Vagina (tissue), 2 donors: ENCODE results near the gene FGFBP3. TPM values are rescaled to one million over a fixed set of nuclear protein-coding genes. Genes with fewer than 3 reads are reported as not detected.
A peak's percentile ranks its signal among the peaks of the same experiment; 100 is the strongest.

ENCODE experiments used
- DNase-seq, 2 donors: peaks; one replicate each; pipeline ENCODE4 v3.0.0-alpha.2; 2017; ENCODE audit errors: extremely low spot score in 2 of 2
- H3K27ac ChIP-seq: fragments of 200-600 bp; sonication (generic); one replicate; pipeline ENCODE4 v1.5.1; 2019
- H3K27me3 ChIP-seq: fragments of 200-600 bp; sonication (generic); one replicate; pipeline ENCODE4 v1.5.1; 2019
- H3K36me3 ChIP-seq, 2 donors: fragments of 200-600 bp; sonication (generic); one replicate each; pipeline ENCODE4 v1.5.1; 2017 to 2019
- H3K4me1 ChIP-seq: fragments of 200-600 bp; sonication (generic); one replicate; pipeline ENCODE4 v1.5.1; 2019
- H3K4me3 ChIP-seq, 2 donors: fragments of 200-600 bp; sonication (generic); 1 replicate in 1 of 2; 2 replicates in 1 of 2; pipeline ENCODE4 v1.5.1; 2016 to 2019
- H3K9me3 ChIP-seq: fragments of 200-600 bp; sonication (generic); one replicate; pipeline ENCODE4 v1.5.1; 2019
- POLR2A ChIP-seq, 2 donors: fragments of 450-650 bp; IDR thresholded peaks; one replicate each; pipeline ENCODE4 v1.6.1; 2017; ENCODE audit warnings: antibody characterized with exemption in 2 of 2, mild to moderate bottlenecking in 2 of 2, moderate library complexity in 2 of 2
- POLR2AphosphoS5 ChIP-seq, 2 donors: sonication (generic); formaldehyde crosslinking; IDR thresholded peaks; one replicate each; pipeline ENCODE4 v1.9.0; 2017; ENCODE audit warnings: antibody characterized with exemption in 2 of 2, mild to moderate bottlenecking in 2 of 2, low read depth in 1 of 2; ENCODE audit not compliant: insufficient read depth in 1 of 2
- intact Hi-C: fragments of 100-400 bp; cut with DNase I; formaldehyde crosslinking; loops from one replicate; pipeline ENCODE4 v1.15.1; 2023
- total RNA-seq: library from RNA; depleted of rRNA; stranded (reverse); fragments of >200 nt; gene quantifications from one replicate; pipeline ENCODE4 v1.2.3, GENCODE V29; 2016
- TF ChIP-seq, protein P1 (sequence below), 3 experiments: fragments of 450-650 bp in 2 of 3; fragments of 200-600 bp in 1 of 3; sonication (generic) in 1 of 3; IDR thresholded peaks; one replicate each; pipeline ENCODE4 v1.5.1; 2017 to 2019; ENCODE audit warnings: antibody characterized with exemption in 3 of 3, mild to moderate bottlenecking in 2 of 3, moderate library complexity in 2 of 3

Gene FGFBP3
- total RNA-seq, 1 donor from 2014 or later, result 0.74 TPM

DNA sequence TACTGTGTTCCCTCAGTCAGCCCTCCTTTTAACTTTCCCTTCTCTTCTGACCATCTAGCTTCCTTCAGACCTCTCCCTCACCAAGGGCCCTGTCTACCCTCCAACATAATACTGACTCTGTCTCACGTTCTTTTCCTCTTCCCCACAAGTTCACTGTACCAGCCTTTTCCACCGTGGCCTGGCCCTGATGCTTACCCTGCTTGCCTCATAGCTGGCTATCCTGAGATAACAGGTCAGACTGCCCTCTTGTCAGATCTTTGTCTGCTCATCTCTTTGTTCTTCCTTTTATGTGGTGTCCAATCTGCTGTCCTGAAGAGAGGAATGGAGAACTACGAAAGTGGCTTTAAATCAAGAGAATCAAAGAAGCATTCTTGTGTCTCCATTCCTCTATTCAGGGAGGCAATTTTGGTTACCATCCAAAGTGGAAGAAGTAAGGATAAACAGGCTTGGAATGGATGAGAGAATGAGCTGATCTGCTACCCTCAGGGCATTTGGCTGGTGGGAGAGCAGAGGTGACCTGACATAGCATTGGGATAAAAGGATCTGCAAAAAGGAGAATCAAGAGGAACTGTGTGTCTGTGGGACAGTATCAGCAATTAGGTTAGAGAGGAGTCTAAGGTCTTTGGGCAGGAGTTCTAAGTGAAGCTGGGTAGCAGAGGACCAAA, 22.4 kb upstream of the FGFBP3 start:
- H3K27me3 ChIP-seq, result no peaks in the 10 kb centered on the region
- no peak for TF ChIP-seq POLR2A (IDR thresholded peaks at IDR 0.05)
- TF ChIP-seq, protein P1, sequence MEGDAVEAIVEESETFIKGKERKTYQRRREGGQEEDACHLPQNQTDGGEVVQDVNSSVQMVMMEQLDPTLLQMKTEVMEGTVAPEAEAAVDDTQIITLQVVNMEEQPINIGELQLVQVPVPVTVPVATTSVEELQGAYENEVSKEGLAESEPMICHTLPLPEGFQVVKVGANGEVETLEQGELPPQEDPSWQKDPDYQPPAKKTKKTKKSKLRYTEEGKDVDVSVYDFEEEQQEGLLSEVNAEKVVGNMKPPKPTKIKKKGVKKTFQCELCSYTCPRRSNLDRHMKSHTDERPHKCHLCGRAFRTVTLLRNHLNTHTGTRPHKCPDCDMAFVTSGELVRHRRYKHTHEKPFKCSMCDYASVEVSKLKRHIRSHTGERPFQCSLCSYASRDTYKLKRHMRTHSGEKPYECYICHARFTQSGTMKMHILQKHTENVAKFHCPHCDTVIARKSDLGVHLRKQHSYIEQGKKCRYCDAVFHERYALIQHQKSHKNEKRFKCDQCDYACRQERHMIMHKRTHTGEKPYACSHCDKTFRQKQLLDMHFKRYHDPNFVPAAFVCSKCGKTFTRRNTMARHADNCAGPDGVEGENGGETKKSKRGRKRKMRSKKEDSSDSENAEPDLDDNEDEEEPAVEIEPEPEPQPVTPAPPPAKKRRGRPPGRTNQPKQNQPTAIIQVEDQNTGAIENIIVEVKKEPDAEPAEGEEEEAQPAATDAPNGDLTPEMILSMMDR (IDR thresholded peaks at IDR 0.05), result no peak
- no peak for TF ChIP-seq POLR2AphosphoS5 (IDR thresholded peaks at IDR 0.05; ENCODE audit: insufficient read depth in 1 of 2, low read depth in 1 of 2)

DNA sequence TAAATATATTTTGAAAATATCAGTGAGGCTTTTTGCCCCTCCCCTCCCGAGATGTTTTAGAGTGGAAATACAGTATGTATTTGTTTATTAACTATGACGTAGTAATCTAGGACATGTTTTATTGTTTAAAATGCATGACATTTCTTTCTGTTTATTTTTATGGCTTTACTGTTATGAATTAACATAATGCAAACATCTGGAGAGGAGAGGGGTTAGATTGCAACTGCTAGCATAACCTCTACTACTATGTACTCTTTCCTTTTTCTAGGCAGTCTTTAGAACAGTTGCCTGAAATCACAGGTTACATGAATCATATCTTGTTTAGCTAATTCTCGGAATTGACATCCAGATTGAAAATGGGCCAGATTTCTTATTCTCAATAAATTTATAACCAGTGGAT, 21.7 kb upstream of the FGFBP3 start:
- H3K4me3 ChIP-seq, result no peak overlapping the region
- peaks cover 0 to 1% of the 10 kb centered on the region in 2 donors for H3K36me3 ChIP-seq
- intact Hi-C loops, result no loop called here
- H3K27me3 ChIP-seq, result no peaks in the 10 kb centered on the region
- DNase-seq, result no peak
- H3K27ac ChIP-seq, result no peak overlapping the region
- no peaks in the 10 kb centered on the region for H3K9me3 ChIP-seq
- H3K4me1 ChIP-seq, result peaks cover 39% of the 10 kb centered on the region
- TF ChIP-seq, protein P1 (IDR thresholded peaks at IDR 0.05), result no peak
- TF ChIP-seq POLR2AphosphoS5 (IDR thresholded peaks at IDR 0.05; ENCODE audit: insufficient read depth in 1 of 2, low read depth in 1 of 2) (no peak), POLR2A (IDR thresholded peaks at IDR 0.05) (no peak)

More for the DNA sequence above, 22.4 kb upstream of the FGFBP3 start:
- Histone ChIP-seq H3K4me3 (no peak overlapping the region), H3K27ac (no peak overlapping the region), H3K36me3 (peaks cover 0 to 7% of the 10 kb centered on the region in 2 donors), H3K4me1 (peaks cover 33% of the 10 kb centered on the region), H3K9me3 (no peaks in the 10 kb centered on the region)
- DNase-seq, result no peak
- intact Hi-C loops, result no loop called here

DNA sequence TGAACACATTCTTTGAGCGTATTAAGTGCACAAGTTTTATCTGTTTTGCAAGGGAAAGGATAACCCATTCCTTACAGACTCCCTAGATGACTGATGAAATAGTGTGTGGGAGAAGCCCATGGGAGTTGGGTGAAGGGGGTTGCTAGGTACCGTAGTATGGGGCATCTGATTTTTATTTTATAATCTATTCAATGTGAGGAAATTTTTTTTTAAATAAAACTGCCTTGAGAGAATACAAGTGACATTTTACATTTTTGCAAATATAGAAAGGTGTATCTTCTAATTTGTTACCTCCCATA, 15.7 kb upstream of the FGFBP3 start:
- Histone ChIP-seq H3K27me3 (no peaks in the 10 kb centered on the region), H3K27ac (no peak overlapping the region)

DNA sequence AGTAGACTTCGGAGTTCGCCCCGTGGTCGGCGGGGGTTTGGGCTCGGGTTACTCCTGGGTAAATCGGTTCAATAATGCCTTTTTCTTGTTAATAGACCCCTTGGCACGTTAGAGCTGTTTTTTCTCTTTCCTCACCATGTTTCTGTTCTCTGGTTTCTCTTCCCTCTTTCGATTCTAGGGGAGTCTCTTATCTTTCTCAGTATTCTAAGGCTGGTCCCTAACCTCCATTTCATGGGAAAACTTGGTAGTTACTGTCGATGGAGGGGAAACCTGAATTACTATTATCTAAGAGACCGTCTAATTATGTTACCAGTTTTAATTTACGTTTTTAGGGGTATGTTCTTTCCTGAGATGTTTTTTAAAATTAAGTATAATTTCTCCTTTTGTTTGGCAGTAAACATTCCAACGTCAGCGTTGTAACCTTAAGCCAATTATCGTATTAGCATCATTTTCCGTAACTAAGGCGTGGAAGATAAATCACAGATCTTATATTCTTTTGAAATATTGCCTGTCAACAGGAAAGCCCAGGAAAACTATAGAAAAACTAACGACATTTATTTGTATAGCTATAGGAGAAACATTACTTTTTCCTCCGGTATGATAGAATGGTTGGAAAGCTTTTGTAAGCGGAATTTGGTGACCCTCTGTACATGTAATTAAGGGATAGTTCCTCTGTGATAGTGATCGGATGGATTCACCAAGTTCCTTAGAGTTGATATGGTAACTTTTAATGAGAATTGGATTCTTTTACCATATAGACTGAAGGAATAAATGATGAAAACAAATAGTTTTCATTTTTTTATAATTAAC, 15.1 kb upstream of the FGFBP3 start:
- DNase-seq, result no peak
- intact Hi-C loops, result no loop called here
- peaks cover 22% of the 10 kb centered on the region for H3K4me1 ChIP-seq
- H3K36me3 ChIP-seq, result no peaks in the 10 kb centered on the region
- TF ChIP-seq POLR2A (IDR thresholded peaks at IDR 0.05), result no peak
- TF ChIP-seq, protein P1 (IDR thresholded peaks at IDR 0.05), result no peak
- no peak for TF ChIP-seq POLR2AphosphoS5 (IDR thresholded peaks at IDR 0.05; ENCODE audit: insufficient read depth in 1 of 2, low read depth in 1 of 2)
- H3K4me3 ChIP-seq, result peak overlapping the region; percentile 79 to 93
- H3K9me3 ChIP-seq, result no peaks in the 10 kb centered on the region
- H3K27ac ChIP-seq, result peak overlapping the region; percentile 96
- no peaks in the 10 kb centered on the region for H3K27me3 ChIP-seq

More for the DNA sequence above, 15.7 kb upstream of the FGFBP3 start:
- Histone ChIP-seq H3K4me1 (peaks cover 22% of the 10 kb centered on the region), H3K9me3 (no peaks in the 10 kb centered on the region), H3K36me3 (no peaks in the 10 kb centered on the region), H3K4me3 (peak overlapping the region; percentile 79 to 93)
- TF ChIP-seq, protein P1 (IDR thresholded peaks at IDR 0.05), result no peak
- TF ChIP-seq POLR2AphosphoS5 (IDR thresholded peaks at IDR 0.05; ENCODE audit: insufficient read depth in 1 of 2, low read depth in 1 of 2) (no peak), POLR2A (IDR thresholded peaks at IDR 0.05) (no peak)
- DNase-seq, result no peak
- intact Hi-C loops, result no loop called here
